ENCODE data around the gene C10orf88. TPM values are rescaled to one million over a fixed set of nuclear protein-coding genes. Genes with fewer than 3 reads are reported as not detected.

The C10orf88 gene
- total and polyA plus RNA-seq, 2 of the 8 experiments (the other 6 are each of a cell fraction or from before 2014, with no cell fraction given) = 3.2 to 11.0 TPM

DNA sequence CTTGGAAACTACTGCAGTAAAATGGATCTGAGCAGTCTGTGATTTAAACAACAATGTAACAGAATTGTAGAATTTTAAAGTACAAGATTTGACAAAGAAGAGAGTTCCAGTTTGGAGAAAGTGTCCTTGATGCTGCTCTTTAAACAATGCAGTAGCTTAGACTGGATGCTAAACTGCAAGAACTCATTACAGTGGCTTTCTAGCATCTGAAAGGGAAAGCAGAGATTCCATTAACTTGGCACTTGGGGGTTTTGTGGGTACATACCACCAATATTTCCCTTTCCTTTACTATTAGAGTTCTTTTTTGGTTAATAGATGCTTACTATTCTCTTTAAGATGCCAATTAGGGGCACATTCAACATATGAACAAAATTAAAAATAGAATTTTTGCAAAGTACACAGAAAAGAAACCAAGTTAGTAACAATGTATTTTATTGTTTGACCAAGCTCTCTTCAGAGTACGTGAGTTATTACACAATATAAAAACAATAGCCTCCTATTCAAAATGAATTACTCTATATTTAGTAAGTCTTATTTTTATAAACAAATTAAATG is 38.1 kb upstream of the C10orf88 start:
- CTCF ChIA-PET (ENCODE audit: partially characterized antibody) = interaction anchor here (4.5 kb wide), 1 partner anchor 11 kb away, joined by 31 read pairs; the partner anchor contains the start of gene PSTK
- Histone ChIP-seq H3K27ac (ENCODE audit: low read depth, low read length) (no peak overlapping the region), H3K4me2 (ENCODE audit: insufficient read depth in 1 of 2, low read depth in 2 of 2, low read length in 2 of 2) (no peak overlapping the region), H2BK12ac (ENCODE audit: low read depth, low read length) (no peak overlapping the region), H2BK120ac (replicated peaks; ENCODE audit: low read depth, low read length) (no peak overlapping the region), H3K9ac (replicated peaks in 1 of 4; ENCODE audit: extremely low read depth in 1 of 4, low read depth in 3 of 4, low read length in 3 of 4) (peak overlapping the region in 1 of 4 experiments; percentile 34; a peak in 1 of 7 replicates), H2BK20ac (ENCODE audit: low read length) (no peak overlapping the region), H3K18ac (ENCODE audit: extremely low read depth, low read length) (no peak overlapping the region), H2BK5ac (ENCODE audit: low read depth, low read length) (no peak overlapping the region), H3K56ac (replicated peaks; ENCODE audit: insufficient read length, low read depth, low read length) (no peak overlapping the region), H3K4me3 (ENCODE audit: extremely low read depth in 1 of 4, insufficient read depth in 2 of 4, low read depth in 3 of 4, low read length in 4 of 4) (no peak overlapping the region), H4K91ac (replicated peaks; ENCODE audit: insufficient read length, low read length) (no peak overlapping the region), H4K5ac (ENCODE audit: insufficient read length, low read depth, low read length) (no peak overlapping the region), H3K4ac (replicated peaks; ENCODE audit: insufficient read length, low read depth, low read length) (no peak overlapping the region), H3K4me1 (replicated peaks in 1 of 4; ENCODE audit: control insufficient read depth in 3 of 4, insufficient read depth in 4 of 4, low read length in 3 of 4) (no peaks in the 10 kb centered on the region), H3K14ac (ENCODE audit: insufficient read length) (no peak overlapping the region), H3K23me2 (ENCODE audit: low read depth, low read length) (no peaks in the 10 kb centered on the region), H2AFZ (ENCODE audit: low read length) (no peak overlapping the region), H3K79me2 (ENCODE audit: control insufficient read depth in 1 of 2, insufficient read depth in 2 of 2, low read length in 2 of 2) (no peaks in the 10 kb centered on the region), H4K8ac (ENCODE audit: extremely low read depth, insufficient read depth, low read length) (no peak overlapping the region), H2BK15ac (ENCODE audit: low read length) (no peak overlapping the region), H3K79me1 (ENCODE audit: low read depth, low read length) (no peaks in the 10 kb centered on the region), H3K27me3 (replicated peaks in 1 of 4; ENCODE audit: control insufficient read depth in 3 of 4, extremely low read depth in 1 of 4, insufficient read depth in 3 of 4, low read length in 3 of 4) (no peaks in the 10 kb centered on the region), H4K20me1 (replicated peaks in 1 of 2; ENCODE audit: control insufficient read depth in 1 of 2, insufficient read depth in 2 of 2, low read length in 2 of 2) (no peaks in the 10 kb centered on the region), H3K36me3 (ENCODE audit: control insufficient read depth in 2 of 4, insufficient read depth in 4 of 4, low read length in 3 of 4) (peaks cover 2 to 18% (median 8%) of the 10 kb centered on the region in 4 experiments; a peak in 6 of 8 replicates), H2AK5ac (ENCODE audit: low read depth, low read length) (no peak overlapping the region), H3K9me3 (ENCODE audit: insufficient read depth in 2 of 2, low read depth in 1 of 2, low read length in 1 of 2) (no peaks in the 10 kb centered on the region), H3K23ac (ENCODE audit: insufficient read length) (no peak overlapping the region)
- FAIRE-seq = no peak
- POLR2A ChIA-PET (ENCODE audit: partially characterized antibody) = interaction anchor here (0.7 kb wide), 1 partner anchor 18 kb away, joined by 3 read pairs; no protein-coding TSS in a partner anchor
- DNase-seq (ENCODE audit: low read depth in 1 of 2, low spot score in 2 of 2) = no peak
- WGBS, 2 experiments (ENCODE audit: extremely low coverage in 1 of 2, insufficient coverage in 1 of 2, insufficient read length in 1 of 2, insufficient replicate concordance in 2 of 2, low coverage in 1 of 2, low lambda C conversion rate in 2 of 2, missing lambda C conversion rate in 1 of 2) = 96% methylated on average over 1 of the region's 1 CpG; no CpG with 5 or more reads in 1 of the 2 experiments
- TF ChIP-seq EGR1 (IDR thresholded peaks at IDR 0.05; ENCODE audit: borderline replicate concordance, low read depth, low read length) (no peak), KDM1A (IDR thresholded peaks at IDR 0.05; ENCODE audit: borderline replicate concordance, low read length) (no peak), SIX5 (IDR thresholded peaks at IDR 0.05; ENCODE audit: low read depth, low read length) (no peak), SP1 (IDR thresholded peaks at IDR 0.05; ENCODE audit: low read depth, low read length) (no peak), CREB1 (IDR thresholded peaks at IDR 0.05) (no peak), SIRT6 (IDR thresholded peaks at IDR 0.05; ENCODE audit: low read length) (no peak)
- TF ChIP-seq, protein P1, sequence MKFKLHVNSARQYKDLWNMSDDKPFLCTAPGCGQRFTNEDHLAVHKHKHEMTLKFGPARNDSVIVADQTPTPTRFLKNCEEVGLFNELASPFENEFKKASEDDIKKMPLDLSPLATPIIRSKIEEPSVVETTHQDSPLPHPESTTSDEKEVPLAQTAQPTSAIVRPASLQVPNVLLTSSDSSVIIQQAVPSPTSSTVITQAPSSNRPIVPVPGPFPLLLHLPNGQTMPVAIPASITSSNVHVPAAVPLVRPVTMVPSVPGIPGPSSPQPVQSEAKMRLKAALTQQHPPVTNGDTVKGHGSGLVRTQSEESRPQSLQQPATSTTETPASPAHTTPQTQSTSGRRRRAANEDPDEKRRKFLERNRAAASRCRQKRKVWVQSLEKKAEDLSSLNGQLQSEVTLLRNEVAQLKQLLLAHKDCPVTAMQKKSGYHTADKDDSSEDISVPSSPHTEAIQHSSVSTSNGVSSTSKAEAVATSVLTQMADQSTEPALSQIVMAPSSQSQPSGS (IDR thresholded peaks at IDR 0.05; ENCODE audit: low read length) = no peak
- TF ChIP-seq, protein P2, sequence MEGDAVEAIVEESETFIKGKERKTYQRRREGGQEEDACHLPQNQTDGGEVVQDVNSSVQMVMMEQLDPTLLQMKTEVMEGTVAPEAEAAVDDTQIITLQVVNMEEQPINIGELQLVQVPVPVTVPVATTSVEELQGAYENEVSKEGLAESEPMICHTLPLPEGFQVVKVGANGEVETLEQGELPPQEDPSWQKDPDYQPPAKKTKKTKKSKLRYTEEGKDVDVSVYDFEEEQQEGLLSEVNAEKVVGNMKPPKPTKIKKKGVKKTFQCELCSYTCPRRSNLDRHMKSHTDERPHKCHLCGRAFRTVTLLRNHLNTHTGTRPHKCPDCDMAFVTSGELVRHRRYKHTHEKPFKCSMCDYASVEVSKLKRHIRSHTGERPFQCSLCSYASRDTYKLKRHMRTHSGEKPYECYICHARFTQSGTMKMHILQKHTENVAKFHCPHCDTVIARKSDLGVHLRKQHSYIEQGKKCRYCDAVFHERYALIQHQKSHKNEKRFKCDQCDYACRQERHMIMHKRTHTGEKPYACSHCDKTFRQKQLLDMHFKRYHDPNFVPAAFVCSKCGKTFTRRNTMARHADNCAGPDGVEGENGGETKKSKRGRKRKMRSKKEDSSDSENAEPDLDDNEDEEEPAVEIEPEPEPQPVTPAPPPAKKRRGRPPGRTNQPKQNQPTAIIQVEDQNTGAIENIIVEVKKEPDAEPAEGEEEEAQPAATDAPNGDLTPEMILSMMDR (IDR thresholded peaks at IDR 0.05; ENCODE audit: control extremely low read depth in 1 of 3, insufficient read depth in 1 of 3, low read depth in 1 of 3, low read length in 3 of 3) = no peak
- TF ChIP-seq, protein P3, sequence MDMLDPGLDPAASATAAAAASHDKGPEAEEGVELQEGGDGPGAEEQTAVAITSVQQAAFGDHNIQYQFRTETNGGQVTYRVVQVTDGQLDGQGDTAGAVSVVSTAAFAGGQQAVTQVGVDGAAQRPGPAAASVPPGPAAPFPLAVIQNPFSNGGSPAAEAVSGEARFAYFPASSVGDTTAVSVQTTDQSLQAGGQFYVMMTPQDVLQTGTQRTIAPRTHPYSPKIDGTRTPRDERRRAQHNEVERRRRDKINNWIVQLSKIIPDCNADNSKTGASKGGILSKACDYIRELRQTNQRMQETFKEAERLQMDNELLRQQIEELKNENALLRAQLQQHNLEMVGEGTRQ (IDR thresholded peaks at IDR 0.05; ENCODE audit: low read length) = no peak
